Measurements from ENCODE around the gene DAPL1.

Gene DAPL1

DNA sequence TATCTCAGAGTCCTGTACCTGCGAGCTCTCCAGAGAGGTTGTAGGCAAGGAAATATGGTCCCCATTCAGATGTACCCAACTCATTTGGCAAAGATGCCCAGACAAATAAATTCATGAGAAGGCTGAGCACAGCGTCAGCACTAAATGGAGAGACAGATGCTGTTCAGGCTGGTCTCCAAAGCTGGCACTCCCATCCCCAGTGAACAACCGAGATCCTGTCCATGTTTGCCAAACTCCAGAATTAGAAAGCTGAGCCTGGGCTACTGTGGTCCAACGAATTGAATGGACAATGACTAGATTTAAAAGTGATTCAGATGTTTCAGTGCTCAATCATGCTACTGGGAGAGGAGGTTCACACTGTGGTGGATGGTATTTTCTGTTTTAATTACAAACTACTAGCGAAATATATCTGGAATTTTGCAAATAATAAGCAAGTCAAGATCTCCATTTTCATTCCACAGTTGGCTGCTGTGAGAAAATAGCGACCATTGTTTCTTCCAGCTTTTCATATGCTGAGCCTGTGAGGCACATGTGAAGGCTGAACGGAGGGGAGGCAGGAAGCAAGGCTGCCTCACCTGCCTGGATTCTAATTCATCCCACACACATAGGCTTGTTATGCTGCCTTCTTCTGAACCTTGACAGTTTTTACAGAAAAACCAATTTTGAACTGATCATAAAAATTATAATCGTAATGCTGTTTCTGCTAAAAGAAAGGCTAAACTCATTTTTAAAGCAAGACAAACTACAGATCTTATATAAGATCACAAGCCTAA lies 22.6 kb upstream of the DAPL1 start:
- TF ChIP-seq EGR1 (IDR thresholded peaks at IDR 0.05): no peak
- TF ChIP-seq MAX (IDR thresholded peaks at IDR 0.05): no peak
- TF ChIP-seq TEAD4 (IDR thresholded peaks at IDR 0.05): no peak
- no peak for TF ChIP-seq TCF12 (IDR thresholded peaks at IDR 0.05; ENCODE audit: low read depth)
- no peak for TF ChIP-seq CREB1 (IDR thresholded peaks at IDR 0.05; ENCODE audit: low read depth)
- TF ChIP-seq EP300 (IDR thresholded peaks at IDR 0.05; ENCODE audit: borderline replicate concordance): no peak
- no peak for TF ChIP-seq USF1 (IDR thresholded peaks at IDR 0.05)
- TF ChIP-seq YY1 (IDR thresholded peaks at IDR 0.05; ENCODE audit: low read depth): no peak
- TF ChIP-seq RAD21 (IDR thresholded peaks at IDR 0.05; ENCODE audit: low read depth): no peak
- no peak for TF ChIP-seq CEBPB (IDR thresholded peaks at IDR 0.05)
- TF ChIP-seq FOXM1 (IDR thresholded peaks at IDR 0.05; ENCODE audit: borderline replicate concordance, low read depth): no peak
- TF ChIP-seq NFIC (IDR thresholded peaks at IDR 0.05): no peak
- no peak for TF ChIP-seq TAF1 (IDR thresholded peaks at IDR 0.05; ENCODE audit: low read depth)
- no peak for TF ChIP-seq REST (IDR thresholded peaks at IDR 0.05; ENCODE audit: low read depth)
- no peak for TF ChIP-seq ZBTB7A (IDR thresholded peaks at IDR 0.05; ENCODE audit: low read depth)

DNA sequence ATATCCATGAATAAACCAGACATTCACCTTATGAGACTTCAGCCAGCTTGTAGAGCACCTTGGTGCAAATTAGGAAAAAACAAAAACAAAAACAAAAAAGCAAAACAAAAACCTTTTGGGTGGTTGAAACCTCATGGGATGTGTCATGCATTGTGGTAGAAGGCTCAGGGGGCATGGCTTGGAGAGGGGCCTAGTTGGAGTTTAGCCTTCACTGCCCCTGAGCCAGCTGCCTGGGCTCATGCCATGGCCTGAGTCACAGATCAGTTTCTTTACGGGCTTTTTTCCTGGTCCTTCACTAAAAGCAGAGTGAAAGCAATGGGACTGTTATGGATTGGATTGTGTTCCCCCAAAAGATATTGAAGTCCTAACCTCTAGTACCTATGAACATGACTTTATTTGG lies 22.0 kb upstream of the DAPL1 start:
- TF ChIP-seq USF1 (IDR thresholded peaks at IDR 0.05): no peak
- no peak for TF ChIP-seq EGR1 (IDR thresholded peaks at IDR 0.05)
- TF ChIP-seq TAF1 (IDR thresholded peaks at IDR 0.05; ENCODE audit: low read depth): no peak
- TF ChIP-seq CEBPB (IDR thresholded peaks at IDR 0.05): no peak
- no peak for TF ChIP-seq ZBTB7A (IDR thresholded peaks at IDR 0.05; ENCODE audit: low read depth)
- TF ChIP-seq YY1 (IDR thresholded peaks at IDR 0.05; ENCODE audit: low read depth): no peak
- TF ChIP-seq CREB1 (IDR thresholded peaks at IDR 0.05; ENCODE audit: low read depth): no peak
- no peak for TF ChIP-seq MAX (IDR thresholded peaks at IDR 0.05)
- no peak for TF ChIP-seq RAD21 (IDR thresholded peaks at IDR 0.05; ENCODE audit: low read depth)
- TF ChIP-seq REST (IDR thresholded peaks at IDR 0.05; ENCODE audit: low read depth): no peak
- no peak for TF ChIP-seq FOXM1 (IDR thresholded peaks at IDR 0.05; ENCODE audit: borderline replicate concordance, low read depth)
- no peak for TF ChIP-seq NFIC (IDR thresholded peaks at IDR 0.05)
- TF ChIP-seq EP300 (IDR thresholded peaks at IDR 0.05; ENCODE audit: borderline replicate concordance): no peak

DNA sequence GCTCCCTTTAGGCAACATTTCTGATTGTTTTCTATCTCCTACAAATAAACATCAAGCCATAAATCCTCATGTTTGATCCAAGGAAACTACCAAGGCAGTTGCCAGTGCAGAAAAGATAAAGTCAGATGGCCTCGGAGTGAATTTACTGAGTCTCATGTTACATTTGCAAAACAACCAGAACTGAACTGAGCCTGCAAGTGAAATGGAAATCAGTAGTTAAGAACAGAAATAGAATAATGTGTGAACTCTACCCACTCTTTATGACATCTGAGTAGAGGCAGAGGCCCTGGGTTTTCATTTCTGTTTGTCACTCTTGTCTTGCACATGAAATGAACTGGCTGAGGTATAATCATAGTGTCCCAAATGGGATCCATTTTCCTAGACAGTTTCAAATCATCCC lies 20.4 kb upstream of the DAPL1 start:
- TF ChIP-seq CEBPB (IDR thresholded peaks at IDR 0.05) (no peak), MAX (IDR thresholded peaks at IDR 0.05) (no peak), CREB1 (IDR thresholded peaks at IDR 0.05; ENCODE audit: low read depth) (no peak), TEAD4 (IDR thresholded peaks at IDR 0.05) (no peak), REST (IDR thresholded peaks at IDR 0.05; ENCODE audit: low read depth) (no peak), FOXM1 (IDR thresholded peaks at IDR 0.05; ENCODE audit: borderline replicate concordance, low read depth) (no peak), EP300 (IDR thresholded peaks at IDR 0.05; ENCODE audit: borderline replicate concordance) (no peak), TAF1 (IDR thresholded peaks at IDR 0.05; ENCODE audit: low read depth) (no peak)

Data from Ishikawa (cell line).